ENCODE results near the gene CPLANE1.
"Not testable (repeated sequence)": the region's sequence is repeated elsewhere in the genome, so short reads cannot be mapped to it uniquely, and the experiment has no call there.

The CPLANE1 gene

DNA sequence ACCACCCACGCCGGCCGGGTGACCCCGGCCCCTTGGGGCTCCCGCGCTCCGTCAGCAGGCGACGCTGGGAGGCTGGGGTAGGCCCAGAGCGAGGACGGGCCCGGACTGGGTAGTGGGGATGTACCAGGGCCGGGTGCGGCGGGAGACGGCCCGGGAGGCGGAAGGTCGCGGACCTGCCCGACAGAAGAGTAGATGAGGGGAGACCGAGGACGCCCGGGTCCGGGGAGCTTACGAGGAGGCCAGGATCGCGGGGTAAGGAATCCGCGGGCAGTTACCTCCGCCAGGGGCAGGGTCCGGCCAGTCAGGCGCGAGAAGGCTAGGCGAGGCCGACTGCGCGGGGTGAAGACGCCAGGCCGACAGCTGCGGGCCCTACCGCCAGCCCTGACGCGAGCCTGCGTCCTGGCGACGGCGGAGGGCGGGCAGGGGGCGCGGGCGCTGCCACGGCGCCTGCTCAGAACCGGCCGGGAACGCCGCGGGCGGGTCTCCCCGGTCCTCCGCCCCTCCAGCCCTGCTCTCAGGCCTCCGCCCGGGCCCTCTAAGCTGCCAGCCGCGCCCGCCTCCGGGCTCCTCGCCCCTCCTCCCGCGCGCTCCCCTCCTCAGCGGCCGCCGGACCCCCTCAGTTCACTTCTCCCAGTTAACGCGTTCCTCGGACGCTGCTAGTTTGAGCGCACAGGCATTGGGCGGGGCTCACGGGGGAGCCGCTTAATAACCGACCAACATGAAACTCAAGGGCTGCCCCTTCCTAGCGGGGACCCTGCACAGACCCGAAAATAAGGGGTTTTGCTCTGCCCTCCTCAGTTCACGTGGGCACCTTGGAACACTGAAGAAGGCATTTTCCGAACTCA is at the start of gene CPLANE1:
Gene CPLANE1 (minus strand): TSS at position 407 of the 845 bp plus-strand sequence. CDS start 1,678 bp downstream, outside the sequence.
- peak; percentile 66 for DNase-seq

DNA sequence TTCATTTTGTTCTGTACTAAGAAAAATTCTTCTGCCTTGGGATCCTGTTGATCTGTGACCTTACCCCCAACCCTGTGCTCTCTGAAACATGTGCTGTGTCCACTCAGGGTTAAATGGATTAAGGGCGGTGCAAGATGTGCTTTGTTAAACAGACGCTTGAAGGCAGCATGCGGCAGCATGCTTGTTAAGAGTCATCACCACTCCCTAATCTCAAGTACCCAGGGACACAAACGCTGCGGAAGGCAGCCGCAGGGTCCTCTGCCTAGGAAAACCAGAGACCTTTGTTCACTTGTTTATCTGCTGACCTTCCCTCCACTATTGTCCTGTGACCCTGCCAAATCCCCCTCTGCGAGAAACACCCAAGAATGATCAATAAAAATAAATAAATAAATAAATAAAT is 47.1 kb upstream of the CPLANE1 start:
- DNase-seq: not testable (repeated sequence)

DNA sequence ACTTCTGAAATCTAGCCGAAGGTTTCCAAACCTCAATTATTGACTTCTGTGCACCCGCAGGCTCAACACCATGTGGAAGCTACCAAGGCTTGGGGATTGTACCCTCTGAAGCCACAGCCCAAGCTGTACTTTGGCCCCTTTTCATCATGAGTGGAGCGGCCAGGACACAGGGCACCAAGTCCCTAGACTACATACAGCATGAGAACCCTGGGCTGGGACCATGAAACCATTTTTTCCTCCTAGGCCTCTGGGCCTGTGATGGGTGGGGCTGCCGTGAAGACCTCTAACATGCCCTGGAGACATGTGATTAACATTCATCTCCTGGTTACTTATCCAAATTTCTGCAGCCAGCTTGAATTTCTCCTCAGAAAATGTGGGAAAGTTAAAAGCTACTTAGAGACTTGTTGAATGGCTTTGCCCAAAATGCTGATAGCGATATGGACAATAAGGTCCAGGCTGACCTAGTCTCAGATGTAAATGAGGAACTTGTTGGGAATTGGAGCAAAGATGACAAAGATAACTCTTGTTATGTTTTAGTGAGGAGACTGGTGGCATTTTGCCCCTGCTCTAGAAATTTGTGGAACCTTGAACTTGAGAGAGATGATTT is 34.1 kb upstream of the CPLANE1 start:
- no peak for DNase-seq

DNA sequence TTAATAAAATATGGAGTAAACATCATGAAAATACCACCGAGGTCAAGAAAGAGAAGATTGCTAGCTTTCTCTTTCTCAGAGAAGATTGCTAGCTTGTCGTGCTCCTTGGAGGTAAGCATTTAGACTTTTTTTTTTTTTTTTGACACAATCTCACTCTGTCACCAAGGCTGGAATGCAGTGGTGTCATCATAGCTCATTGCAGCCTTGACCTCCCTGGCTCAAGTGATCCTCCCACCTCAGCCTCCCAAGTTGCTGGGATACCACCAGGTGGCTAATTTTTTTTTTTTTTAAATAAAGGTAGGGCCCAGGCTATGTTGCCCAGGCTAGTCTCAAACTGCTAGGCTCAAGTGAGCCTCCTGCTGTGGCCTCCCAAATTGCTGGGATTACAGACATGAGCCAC is 26.3 kb upstream of the CPLANE1 start:
- no peak for DNase-seq

DNA sequence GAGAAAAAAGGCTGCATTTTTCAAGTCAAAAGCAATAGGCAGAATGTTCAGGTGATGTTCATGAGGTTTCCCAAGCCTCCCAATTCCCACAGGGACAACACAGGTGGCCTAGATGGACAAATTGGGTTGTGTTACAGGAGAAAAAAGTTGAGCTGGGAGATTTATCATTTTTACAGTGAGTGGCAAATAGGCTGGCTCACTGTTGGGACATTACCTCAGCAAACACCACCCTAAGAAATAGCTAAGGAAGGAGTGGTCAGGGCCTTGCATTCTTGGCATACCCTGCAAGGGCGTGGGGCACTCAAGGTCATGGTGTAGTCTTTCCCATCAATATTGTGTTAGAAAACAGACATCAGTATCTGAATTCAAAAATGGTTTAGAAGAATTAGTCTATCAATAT is 23.3 kb upstream of the CPLANE1 start:
- no peak for DNase-seq

DNA sequence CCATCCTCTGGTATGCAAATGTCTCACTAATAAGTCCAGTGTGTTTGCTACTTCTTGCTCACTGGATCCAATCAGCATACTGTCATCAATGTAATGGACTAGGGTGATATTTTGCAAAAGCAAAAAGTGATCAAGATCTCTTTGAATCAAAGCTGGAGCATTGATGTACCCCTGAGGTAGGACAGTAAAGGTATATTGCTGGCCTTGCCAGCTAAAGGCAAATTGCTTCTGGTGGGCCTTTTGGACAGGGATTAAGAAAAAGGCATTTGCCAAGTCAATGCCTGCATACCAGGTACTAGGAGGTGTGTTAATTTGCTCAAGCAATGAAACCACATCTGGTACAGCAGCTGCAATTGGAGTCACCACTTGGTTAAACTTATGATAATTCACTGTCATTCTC is 18.9 kb upstream of the CPLANE1 start:
- not testable (repeated sequence) for DNase-seq

DNA sequence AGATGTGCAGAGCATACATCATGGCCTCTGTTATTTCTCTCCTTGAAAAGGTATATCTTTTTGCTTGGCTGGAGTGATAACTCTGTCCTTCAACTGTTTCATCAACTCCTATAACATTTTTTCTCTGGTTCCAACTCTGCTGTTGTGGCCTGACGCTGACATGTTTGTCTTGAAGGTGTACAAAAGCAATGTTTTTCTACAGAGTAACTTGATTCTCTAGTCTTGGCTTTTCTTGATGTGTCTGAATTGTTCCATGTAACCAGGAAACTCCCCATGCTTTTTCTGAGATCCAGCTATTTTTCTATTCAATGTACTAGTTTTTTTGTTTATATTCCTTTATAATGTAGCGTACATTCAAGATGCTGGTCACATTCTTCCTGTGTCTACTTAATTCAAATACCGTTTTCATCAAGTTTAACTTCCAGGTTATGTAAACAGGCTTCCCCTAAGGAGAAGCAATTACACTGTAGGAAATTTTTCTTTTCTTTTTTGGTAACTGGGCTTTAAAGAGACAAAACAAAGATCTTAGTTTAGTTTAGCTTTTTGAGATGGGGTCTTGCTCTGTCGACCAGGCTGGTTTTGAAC is 6.7 kb upstream of the CPLANE1 start:
- DNase-seq: no peak

DNA sequence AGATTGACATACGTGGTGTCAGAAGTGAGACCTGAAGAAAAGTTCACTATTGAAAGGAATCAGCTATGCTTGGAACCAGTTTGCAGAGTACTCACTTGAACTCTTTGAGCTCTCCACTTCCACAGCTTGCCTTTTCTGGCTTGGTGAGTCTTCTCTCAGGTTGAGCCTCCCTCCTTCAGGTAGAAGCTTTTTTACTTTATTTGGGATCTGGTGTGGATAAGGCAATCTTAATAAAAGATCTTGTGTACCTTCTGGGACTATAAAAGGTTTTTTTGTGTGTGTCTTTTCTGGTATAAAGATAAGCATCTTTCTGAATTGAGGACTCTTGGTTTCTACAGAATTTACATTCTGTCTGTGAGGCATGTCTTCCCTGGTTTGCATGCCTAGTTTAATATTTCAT is 5.4 kb upstream of the CPLANE1 start:
- DNase-seq: no peak

DNA sequence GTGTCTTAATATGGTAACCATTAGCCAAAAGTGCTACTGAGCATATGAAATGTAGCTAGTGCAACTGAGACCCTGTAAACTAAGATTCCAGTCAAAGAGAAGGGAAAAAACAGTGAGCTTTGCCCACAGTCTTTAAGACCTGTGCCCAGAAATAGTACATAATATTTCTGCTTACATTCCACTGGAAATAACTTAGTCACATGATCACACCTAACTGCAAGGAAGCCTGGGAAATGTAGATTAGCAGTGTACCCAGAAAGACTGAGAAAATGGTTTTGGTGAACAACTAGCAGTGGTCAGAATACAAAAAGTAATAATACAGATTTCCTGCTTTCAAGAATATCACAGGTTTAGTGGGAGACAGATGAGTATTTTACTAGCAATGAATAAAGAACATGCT is 2.5 kb upstream of the CPLANE1 start:
- DNase-seq: no peak

DNA sequence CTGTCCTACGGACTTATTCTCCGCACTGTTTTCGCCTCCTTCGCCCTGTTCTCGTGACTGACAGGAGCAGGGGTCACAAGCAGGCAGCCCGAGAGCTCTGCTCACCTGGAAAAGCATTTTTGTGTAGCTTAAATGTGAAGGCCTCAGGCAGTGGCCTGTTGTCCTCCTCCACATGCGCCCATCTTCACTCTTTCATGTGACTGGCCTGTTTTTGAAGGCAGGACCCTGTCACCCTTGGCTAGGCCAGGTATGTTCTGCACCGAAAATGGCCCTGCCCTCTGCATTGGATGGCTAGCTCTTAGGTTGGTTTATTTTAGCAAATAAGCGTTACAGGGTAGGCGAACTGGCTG is 614 bp upstream of the CPLANE1 start:
- DNase-seq: no peak

DNA sequence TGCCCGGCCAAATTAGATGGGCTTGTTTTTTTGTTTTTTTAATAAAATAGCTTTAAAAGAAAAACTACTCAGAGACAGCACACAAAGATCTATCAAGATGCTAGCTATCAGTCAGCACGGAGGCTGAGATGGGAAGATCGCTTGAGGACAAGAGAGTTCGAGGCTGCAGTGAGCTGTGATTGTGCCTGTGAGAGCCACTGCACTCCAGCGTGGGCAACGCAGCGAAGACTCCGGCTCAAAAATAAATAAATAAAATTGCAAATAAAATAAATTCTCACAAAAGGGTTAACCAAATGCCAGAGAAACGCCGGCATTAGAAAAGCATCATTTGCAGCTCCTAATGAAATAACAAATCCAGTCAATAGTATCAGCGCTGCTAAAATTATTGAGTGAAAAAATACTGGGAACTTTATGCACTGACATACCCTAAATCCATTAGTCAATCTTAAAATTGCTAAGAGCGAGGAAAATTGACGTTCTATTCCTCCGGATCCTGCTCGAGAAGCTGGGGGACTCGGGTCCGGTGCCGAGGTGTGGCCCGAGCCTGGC is 681 bp downstream of the CPLANE1 start:
- no peak for DNase-seq

DNA sequence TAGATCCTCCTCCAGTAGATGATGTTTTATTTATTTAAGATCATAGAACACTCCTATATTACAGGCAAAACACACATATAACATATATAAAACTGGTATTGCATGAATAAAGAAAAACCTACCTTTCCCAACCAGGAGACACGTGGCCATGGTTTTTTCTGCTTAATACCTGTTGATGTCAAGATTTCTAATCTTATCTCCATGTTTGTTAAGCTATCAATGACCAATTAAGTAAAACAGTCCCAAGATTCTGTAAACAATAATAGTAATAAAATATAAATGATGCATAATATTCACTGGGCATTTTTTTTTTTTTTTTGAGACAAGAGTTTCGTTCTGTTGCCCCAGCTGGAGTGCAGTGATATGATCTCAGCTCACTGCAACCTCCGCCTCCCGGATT is 1.7 kb downstream of the CPLANE1 start:
- DNase-seq: no peak

DNA sequence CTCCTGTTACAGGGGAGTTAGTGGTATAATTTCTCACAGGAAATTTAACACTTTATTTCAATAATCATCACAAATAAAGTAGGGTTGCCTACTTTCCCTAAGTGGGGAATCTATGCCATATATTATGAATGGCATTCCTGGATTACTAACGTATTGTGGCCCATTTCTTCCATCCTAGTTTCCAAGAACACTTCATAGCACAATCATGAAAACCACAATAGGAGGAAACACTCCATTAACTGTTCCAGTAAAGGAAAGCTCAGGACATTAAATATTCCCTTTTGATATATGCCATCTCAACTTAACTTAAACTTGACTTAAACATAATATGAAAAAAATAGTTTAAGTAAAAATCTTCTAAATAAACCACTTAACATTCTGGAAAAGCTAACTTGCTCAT is 2.1 kb downstream of the CPLANE1 start:
- no peak for DNase-seq

DNA sequence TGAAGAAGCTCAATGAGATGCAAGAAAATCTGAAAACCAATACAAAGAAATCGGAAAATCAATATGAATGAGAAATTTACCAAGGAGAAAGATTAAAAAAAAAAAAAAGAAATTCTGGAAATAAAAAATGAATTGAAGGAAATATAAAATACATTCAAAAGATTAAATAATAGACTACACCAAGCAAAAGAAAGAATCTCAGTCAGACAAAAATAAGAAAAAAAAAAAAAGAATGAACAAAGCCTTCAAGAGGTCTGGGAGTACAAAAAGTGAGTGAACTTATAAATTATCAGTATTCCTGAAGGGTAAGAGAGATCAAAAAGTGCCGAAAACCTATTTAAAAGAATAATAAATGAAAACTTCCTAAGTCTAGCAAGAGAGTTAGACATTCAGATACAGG is 14.9 kb downstream of the CPLANE1 start:
- no peak for DNase-seq

DNA sequence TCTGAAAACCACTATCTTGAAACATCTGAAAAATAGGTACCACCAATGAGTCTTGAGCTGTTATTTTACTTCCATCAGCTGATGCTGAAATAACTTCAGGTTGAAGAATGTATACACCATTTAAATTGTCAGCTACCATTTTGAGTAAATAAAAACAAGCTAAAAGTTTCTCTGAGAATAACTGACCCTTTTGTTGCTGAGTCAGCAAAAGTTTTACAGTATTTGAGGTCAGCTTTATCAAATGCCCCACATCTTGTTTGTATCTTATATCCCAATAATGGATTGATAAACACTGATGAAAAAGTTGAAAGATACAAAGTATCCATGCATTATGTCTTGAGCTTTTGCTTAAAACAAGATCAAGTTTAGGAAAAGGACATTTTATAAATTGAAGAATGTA is 22.8 kb downstream of the CPLANE1 start:
- no peak for DNase-seq

DNA sequence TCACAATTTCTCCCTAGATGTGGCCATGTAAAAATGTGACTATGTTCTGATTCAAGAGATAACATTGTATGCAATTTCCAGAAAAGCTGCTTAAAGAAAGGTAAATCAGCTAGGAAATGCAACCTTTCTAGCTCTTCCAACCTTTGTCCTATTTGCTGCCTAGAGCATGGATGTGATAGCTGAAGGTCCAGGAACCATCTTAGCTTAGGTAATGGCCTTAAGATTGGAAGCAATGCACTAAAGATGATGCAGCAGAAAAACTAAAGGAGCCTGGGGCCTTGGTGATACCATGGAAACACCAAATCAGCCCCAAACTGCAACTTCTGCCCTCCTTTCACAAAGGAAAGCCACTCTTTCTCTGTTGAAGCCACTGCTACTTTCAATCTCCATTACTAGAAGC is 27.0 kb downstream of the CPLANE1 start:
- DNase-seq: no peak

DNA sequence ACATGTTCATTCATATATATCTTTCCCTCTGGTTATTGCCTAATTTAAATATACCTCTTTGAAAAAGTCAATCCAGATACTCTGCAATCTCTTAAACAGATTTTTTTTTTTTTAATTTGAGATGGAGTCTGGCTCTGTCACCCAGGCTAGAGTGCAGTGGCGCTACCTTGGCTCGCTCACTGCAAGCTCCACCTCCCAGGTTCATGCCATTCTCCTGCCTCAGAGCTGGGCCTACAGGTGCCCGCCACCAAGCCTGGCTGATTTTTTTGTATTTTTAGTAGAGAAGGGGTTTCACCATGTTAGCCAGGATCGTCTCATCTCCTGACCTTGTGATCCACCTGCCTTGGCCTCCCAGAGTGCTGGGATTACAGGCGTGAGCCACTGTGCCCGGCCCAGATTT is 28.8 kb downstream of the CPLANE1 start:
- not testable (repeated sequence) for DNase-seq

DNA sequence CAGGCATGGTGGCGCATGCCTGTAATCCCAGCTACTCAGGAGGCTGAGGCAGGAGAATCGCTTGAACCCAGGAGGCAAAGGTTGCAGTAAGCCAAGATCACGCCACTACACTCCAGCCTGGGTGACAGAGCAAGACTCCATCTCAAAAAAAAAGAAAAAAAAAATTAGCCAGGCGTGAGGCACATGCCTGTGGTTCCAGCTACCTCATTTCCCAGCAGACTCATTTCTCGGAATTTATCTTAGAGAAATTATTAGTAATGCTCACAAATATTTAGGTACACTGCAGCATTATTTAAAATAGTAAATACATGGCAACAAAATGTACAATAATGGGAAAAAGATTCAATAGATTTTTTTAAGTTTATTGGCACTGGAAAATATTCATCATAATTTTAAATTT is 29.8 kb downstream of the CPLANE1 start:
- not testable (repeated sequence) for DNase-seq

DNA sequence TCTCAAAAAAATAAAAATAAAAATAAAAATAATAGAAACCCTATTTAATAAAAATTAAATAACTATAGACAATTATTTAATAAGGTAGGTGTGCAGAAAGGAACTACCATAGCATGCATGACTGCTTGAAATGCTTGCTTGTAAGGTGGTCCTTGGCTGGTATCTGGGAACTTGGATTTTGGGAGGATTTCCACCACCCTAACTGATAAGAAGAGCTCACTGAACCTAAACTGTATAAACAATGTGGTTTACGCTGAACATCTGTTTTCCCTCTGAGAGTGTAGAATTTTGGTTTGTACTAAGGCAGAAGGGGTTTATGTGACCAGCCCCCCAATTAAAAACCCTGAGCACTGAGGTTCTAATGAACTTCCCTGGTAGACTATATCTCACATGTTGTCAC is 31.2 kb downstream of the CPLANE1 start:
- no peak for DNase-seq

DNA sequence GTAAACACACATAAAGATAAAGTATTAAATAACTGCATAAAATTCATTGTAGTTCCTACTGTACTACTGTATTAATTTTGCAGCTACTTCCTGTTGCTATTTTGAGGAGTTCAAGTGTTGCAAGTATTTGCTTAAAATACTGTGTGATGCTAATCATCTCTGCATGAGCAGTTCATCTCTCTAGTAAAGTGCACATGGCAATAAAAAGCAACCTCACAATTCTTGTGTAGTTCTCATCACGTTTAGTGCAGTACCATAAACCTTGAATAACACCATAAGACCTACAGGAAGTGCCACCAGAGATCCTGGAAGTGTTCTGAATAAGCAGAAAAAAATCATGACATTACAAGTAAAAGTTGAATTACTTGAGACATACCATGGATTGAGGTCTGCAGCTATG is 34.6 kb downstream of the CPLANE1 start:
- no peak for DNase-seq

DNA sequence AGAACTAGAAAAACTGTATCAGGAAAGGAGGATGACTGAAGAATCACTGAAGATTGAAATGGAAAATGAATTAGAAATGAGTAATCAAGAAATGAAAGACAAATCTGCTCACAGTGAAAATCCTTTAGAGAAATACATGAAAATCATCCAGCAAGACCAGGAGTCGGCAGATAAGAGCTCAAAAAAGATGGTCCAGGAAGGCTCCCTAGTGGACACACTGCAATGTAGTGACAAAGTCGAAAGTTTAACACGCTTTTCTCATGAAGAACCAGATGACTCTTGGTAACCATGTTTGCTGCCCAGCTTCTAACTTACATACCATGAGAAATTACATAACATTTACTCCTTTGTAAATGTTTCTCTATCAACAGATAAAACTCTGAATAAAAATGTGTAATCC is 37.1 kb downstream of the CPLANE1 start:
- DNase-seq: no peak

DNA sequence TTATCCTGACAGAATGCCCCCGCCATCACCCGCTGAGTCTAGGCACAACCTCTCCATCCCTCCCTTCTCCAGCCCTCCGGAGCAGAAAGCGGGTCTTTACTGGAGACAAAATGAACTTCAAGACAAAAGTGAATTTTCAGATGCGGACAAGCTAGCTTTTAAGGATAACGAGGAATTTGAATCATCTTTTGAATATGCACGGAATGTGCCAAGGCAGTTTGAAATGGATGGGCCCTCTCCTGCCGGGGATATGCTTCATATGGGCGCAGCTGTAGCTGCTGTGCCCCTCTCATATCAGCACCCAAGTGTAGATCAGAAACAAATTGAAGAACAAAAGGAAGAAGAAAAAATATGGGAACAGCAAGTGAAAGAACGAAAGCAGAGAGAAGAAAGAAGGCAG is 37.5 kb downstream of the CPLANE1 start:
- no peak for DNase-seq

DNA sequence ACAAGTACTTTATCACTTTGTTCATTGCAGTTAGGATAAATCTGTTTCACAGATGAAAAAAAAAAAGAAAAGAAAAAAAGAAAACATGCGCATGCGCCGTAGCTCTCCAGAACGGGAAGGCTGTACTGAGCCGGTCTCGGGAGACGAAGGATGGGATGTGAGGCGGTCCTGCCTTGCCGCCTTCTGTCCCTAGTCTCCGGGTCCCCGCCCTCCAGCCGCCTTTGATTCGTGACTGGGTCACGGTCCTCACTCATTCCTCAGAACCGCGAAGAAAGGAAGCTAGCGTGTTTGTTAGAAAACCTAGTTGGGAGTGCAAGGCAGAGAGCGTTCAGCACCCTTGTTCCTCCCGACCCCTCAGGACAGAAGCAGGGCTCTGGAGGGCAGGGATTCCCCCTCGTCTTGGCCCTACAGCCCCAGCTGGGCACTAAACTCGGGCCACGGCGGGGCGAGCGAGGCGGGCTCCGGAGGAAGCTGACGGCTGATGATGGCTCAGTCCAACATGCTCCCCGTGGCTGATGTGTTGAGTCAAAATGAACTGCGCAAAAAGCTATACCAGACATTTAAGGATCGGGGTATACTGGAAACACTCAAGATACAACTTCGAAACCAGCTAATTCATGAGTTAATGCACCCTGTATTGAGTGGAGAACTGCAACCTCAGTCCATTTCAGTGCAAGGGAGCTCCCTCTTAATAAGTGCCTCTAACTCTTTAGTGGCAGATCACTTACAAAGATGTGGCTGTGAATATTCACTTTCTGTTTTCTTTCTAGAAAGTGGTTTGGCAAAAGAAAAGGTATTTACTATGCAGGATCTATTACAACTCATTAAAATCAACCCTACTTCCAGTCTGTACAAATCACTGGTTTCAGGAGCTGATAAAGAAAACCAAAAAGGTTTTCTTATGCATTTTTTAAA is 40.0 kb downstream of the CPLANE1 start:
- DNase-seq: peak; percentile 36

Data from activated T-cell treated with anti-CD3 and anti-CD28 coated beads, Interleukin-2, amount 50 U/mL, for 1 hour (primary cell).